ENCODE measurements around the gene BLTP3A.

DNA sequence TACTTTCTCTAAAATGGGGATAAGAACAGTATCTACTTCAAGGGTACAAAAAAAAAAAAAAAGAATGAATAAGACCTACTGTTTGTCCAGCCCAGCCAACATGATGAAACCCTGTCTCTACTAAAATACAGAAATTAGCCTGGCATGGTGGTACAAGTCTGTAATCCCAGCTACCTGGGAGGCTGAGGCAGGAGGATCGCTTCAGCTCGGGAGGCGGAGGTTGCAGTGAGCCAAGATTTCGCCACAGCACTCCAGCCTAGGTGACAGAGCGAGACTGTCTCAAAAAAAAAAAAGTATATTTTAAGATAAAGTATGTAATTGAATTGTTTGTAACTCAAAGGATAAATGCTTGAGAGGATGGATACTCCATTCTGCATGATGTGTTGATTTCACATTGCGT lies 2.0 kb downstream of the BLTP3A start:
- TF ChIP-seq, protein P1, sequence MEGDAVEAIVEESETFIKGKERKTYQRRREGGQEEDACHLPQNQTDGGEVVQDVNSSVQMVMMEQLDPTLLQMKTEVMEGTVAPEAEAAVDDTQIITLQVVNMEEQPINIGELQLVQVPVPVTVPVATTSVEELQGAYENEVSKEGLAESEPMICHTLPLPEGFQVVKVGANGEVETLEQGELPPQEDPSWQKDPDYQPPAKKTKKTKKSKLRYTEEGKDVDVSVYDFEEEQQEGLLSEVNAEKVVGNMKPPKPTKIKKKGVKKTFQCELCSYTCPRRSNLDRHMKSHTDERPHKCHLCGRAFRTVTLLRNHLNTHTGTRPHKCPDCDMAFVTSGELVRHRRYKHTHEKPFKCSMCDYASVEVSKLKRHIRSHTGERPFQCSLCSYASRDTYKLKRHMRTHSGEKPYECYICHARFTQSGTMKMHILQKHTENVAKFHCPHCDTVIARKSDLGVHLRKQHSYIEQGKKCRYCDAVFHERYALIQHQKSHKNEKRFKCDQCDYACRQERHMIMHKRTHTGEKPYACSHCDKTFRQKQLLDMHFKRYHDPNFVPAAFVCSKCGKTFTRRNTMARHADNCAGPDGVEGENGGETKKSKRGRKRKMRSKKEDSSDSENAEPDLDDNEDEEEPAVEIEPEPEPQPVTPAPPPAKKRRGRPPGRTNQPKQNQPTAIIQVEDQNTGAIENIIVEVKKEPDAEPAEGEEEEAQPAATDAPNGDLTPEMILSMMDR (IDR thresholded peaks at IDR 0.05), result no peak
- no peak for TF ChIP-seq POLR2A (IDR thresholded peaks at IDR 0.05)
